CD1c-positive myeloid dendritic cell (primary cell): Measurements from ENCODE around the gene PARP1.
A peak's percentile ranks its signal among the peaks of the same experiment; 100 is the strongest.
"Not testable (repeated sequence)": the region's sequence is repeated elsewhere in the genome, so short reads cannot be mapped to it uniquely, and the experiment has no call there.

Experiments used
- DNase-seq: peaks from one replicate; pipeline ENCODE4 v3.0.0-alpha.2; 2016; ENCODE audit errors: extremely low spot score

The PARP1 gene

DNA sequence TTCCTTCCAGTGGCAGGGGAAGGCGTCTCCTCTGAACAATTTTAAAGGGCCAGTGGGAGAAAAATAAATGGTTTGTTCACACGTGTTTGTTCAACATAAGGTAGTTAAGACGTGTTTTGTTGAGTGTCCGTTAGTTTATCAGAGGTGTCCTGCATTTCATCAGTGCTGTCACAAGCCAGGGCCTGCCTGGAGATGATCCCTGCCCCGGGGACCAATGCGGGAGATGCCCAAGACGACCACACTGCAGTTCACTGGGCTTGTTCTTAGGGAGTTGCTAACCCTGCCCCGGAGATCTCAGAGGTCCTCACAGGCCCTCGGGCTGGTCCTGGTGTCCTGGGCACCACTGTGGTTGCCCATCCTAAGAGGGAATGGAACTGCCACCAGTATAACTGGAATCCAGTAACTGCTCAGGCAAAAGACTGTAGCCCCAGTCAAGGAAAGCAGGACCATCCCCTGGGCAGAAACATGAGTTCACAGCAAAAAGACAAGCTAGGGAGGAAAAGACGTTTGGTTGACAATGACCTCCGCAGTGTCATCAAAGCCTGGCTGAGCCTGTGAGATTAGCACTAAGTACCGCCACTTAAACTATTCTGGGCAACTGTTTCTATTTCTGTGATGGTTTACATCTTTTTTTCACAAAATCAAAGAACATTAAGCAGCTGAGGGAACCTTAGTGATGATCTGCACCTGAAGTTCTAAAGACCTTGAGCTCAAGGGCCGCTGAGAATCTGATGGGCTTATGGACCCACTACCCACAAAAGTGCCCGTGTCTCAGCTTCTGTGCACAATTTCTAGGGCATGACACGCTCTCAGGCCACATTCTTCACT, 54.0 kb downstream of the PARP1 start:
- DNase-seq, result no peak

DNA sequence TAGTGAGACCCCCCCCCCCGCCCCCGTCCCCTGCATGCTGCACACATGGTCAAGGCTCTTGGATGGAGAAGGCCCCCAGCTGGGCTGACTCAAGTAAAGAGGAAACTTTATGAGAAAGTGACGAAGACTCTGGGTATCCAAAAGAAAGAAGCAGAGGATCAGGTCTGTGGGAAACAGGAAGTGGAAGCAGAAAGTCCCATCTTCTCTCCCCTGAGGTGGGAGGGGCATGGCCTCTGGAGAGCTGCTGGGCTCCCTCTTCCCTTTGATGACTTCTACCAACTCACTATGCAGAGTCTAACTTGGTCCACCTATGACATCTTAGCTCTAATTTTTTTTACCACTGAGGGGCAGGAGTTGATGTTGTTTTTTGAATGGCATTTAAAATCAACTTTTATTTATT, 56.2 kb downstream of the PARP1 start:
- peak; percentile 48 for DNase-seq

DNA sequence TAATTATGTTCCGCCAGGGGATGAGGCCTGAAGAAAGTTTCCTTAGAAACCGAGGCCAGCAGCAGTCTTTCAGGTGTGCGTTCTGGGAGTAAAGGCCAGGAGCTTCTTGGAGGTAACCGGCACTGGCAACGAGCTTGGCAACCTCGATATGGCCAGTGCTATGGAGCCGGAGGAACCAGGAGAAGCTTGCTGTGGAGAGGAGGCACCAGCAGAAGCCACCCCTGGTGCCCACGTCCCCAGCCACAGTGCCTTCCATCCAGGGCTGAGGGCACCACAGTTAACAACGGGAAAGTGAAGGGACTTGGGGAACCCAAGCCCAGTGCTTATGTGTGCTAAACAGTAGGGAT, 57.4 kb downstream of the PARP1 start:
- DNase-seq, result no peak

DNA sequence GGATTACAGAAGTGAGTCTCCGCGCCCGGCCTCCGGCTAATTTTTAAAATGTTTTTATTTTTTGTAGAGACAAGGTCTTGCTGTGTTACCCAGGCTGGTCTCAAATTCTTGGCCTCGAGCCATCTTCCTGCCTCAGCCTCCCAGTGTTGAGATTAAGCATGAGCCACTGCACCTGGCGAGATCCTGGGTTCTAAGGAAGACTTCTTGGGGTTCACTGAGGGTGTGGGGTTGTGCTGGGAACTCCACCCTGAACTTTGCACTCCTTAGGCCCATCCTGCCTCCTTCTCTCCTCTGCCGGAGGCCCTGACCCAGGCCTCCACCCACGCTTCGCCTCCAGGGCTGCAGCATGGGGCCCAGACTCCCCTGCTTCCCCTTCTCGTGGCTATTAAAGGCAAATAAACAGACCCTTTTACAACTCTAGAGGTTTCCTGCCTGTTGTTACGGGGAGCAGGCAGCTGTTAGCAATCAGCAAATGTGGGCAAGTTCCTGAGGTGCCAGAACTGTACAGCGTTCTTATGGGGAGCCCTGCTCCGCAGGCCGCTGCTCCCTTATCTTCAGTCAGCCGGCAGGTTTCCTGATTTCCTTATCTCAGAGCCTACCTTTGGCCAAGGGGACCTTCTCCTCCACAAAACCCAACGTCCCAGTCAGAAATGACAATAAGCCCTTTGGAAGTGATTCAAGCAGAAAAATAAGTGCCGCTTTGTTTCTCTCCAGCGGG, 57.9 kb downstream of the PARP1 start:
- DNase-seq, result peak; percentile 58

DNA sequence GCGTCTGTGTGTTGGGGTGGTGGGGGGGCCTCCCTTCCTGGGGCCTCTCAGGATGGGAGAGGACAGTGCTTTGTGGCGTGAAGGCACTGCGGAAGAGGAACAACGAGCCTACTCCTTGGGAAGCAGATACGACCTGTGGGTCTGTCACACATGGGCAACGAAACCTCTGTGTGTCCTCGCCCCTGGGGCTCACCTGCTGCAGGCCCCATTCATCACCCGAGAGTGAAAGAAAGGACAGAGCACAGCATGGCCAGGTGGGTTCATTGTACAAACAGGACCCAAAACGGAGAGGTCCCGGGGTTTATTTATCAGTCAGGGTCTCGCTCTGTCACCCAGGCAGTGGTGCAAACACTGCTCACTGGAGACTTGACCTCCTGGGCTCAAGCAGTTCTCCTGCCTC, 58.8 kb downstream of the PARP1 start:
- DNase-seq, result no peak

DNA sequence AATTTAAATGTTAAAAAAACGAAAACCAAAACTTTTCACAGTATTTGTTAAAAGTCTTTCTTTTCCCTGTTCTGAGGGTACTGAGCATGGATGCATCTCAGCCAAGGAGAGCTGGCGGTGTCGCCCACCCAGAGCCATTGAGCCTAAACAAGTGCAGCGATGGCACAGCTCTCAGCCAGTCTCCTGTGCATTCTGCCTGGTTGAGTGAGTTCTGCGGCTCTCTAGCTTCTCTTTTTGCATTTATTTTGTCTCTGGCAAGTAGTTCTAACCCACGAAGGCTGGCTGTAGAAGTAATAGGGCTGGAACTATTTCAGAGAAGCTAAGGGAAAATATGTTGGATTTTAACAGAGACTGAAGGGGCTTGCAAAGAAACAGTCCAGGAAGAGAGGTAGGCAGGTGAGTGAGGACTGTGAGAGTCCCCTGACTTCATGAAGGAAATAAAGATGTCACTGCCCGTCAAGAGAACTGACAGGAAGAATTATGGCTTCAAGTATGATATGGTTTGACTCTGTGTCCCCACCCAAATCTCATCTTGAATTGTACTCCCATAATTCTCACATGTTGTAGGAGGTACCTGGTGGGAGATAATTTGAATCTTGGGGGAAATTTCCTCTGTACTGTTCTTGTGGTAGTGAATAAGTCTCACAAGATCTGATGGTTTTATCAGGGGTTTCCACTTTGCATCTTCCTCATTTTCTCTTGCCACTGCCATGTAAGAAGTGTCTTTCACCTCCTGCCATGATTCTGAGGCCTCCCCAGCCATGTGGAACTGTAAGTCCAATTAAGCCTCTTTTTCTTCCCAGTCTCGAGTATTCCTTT, 63.2 kb downstream of the PARP1 start:
- DNase-seq, result no peak

DNA sequence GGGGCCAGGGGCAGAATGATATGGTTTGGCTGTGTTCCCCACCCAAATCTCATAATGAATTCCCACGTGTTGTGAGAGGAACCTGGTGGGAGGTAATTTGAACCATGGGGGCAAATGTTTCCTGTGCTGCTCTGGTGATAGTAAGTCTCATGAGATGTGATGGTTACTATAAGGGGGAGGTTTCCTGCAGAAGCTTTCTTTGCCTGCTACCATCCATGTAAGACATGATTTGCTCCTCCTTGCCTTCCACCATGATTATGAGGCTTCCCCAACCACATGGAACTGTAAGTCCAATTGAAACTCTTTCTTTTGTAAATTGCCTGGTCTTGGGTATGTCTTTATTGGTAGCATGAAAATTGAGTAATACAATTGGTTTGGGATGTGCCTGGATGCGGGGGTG, 65.2 kb downstream of the PARP1 start:
- no peak for DNase-seq

DNA sequence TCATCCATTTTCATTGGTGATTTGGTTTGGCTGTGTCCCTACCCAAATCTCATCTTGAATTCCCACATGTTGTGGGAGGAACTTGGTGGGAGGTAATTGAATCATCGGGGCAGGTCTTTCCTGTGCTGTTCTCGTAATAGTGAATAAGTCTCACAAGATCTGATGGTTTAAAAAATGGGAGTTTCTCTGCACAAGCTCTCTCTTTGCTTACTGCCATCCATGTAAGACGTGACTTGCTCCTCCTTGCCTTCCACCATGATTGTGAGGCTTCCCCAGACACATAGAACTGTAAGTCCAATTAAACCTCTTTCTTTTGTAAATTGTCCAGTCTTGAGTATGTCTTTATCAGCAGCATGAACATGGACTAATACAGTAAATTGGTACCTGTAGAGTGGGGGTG, 67.8 kb downstream of the PARP1 start:
- DNase-seq, result not testable (repeated sequence)

DNA sequence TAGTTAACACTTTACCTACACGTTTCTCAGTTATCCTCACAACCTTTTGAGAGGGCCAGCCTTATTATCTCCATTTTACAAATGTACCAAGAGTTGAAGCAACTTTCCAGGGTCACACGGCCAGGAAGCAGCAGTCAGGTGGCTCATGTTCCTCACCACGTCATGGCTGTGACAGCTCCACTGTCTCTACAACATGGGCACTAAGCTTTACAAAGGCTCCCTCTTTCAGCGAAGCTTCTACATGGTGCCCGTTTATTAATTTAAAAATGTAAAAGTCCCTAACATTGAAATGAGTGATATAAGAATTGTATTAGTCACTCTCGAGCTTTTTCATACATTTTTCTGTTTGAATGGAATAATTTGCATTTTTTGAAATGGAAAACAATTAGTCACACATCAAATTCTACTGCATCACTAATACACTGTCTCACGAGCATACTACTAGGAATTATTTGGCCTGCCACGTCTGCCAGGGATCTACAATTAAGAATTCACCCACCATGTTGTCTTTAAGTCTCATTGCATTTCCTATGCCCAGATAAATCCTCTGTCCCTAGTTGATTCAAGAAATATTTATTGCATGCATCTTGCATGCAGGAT, 70.5 kb downstream of the PARP1 start:
- DNase-seq, result no peak

DNA sequence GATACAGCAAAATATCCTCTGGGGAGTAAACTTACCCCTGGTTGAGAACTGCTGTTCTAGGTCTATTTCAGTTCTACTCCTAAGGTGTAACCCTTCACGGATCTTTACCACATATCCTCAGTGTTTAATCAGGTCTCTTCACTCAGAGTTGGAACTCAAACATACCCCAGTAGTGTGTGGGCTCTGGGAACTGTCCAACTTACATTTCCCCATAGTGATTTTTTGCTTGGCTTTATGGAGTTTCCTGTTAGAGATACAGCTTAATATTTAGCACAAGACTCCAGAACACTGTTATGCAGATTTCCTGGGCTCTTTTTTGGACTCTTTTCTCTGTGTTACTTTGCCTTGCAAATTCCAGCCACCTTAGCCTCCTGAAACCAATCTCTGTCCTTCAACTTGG, 72.2 kb downstream of the PARP1 start:
- DNase-seq, result no peak

DNA sequence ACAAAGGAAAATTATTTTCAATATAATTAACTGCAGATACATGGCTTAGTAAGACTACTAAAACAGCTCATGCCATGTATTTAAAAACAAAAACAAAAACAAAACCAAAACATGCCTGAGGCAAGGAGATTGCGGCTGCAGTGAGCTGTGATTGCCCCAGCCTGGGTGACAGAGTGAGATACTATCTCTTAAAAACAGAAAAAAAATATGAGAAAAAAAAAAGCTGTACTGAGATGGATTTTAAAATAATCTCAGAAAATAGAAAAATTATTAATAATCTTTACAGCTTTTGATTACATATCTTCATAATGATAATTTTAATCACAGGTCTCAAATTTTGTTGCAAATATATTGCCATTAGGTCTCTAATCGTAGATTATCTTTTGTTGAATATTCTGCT, 74.9 kb downstream of the PARP1 start:
- no peak for DNase-seq

DNA sequence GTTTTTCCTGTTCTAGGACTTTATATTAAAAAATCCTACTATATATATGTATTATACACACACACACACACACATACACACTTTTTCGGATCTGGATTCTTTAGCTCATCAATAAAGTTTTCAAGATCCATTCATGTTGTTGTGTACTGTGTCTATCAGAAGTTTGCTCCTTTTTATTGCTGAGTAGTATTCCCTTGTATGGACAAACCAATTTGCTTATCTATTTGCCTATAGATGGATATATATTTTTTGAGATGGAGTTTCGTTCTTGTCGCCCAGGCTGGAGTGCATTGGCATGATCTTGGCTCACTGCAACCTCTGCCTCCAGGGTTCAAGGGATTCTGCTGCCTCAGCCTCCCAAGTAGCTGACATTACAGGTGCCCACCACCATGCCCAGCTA, 78.7 kb downstream of the PARP1 start:
- DNase-seq, result no peak

DNA sequence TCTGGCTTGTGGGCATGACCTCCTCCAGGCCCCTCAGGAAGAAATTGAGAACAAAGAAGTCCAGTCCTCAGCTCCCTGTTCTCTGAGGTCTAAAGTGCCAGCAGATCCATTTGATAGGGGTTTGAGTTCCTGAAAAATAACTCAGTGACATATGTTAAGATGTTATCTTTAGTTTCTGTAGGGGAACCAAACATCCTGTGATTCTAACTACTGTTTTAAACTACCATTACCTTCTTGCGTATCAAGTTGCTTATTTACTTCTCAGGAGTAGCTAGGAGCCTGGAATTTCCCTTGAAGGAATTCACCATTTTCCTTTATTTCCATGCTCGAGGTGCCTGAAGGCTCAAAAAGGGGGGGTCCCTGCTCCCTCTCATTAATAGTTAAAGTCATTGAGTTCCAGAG, 80.1 kb downstream of the PARP1 start:
- DNase-seq, result no peak

DNA sequence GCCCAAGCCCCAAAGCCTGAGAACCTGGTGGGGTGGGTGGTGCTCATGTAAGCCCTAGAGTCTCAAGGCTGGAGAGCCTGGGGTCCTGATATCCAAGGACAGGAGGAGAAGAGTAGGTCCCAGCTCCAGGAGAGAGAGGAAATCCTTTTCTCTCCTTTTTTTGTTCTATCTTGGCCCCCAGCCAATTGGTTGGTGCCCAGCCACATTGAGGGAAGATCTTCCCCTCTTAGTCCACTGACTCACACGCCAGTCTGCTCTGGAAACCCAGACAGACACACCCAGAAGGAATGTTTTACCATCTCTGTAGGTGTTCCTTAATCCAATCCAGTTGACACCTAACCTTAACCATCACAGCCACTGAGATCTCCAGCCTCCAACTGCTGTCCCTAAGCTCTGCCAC, 82.7 kb downstream of the PARP1 start:
- no peak for DNase-seq

DNA sequence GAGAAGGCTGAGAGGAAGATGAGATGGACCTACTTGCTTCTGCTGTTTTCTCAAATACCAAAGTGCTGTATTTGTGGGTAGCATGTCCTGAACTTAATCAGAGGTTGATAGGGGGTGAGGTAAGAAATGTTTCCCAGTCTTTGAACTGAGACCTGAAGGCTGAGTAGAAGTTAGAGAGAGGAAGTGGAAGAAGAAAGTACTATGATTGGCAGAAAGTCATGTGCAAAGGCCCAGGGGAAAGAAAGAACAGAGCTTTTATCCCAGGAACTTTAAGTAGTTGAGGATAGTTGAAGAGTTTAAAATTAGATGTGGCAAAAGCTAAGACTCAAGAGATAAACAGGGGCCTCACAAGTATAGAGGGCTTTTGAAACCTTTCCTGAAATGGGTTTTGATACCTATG, 83.4 kb downstream of the PARP1 start:
- no peak for DNase-seq

DNA sequence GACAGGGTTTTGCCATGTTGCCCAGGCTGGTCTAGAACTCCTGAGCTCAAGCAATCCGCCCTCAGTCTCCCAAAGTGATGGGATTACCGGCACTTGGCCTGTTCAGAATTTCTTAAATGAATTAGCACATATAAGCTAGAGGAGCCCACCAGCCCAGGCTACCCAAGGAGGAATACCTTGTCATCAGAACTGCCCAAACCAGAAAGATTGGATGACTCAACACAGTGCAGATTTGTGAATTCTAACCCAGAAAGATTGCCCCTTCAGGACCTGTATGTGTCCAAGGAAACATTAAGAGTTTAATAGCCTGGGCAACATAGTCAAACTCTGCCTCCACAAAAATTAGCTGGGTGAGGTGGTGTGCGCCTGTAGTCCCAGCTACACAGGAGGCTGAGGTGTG, 84.9 kb downstream of the PARP1 start:
- DNase-seq, result no peak

DNA sequence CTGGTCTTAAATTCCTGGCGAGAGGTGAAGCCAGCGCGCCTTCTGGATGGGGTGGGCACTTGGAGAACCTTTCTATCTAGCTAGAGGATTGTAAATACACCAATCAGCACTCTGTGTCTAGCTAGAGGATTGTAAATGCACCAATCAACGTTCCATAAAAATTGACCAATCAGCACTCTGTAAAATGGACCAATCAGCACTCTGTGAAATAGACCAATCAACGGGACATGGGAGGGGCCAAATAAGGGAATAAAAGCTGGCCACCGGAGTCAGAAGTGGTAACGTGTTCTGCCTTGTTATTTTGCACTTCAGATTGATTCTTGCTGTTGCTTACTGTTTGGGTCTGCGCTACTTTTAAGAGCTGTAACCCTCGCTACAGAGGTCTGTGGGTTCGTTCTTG, 87.0 kb downstream of the PARP1 start:
- DNase-seq, result no peak

DNA sequence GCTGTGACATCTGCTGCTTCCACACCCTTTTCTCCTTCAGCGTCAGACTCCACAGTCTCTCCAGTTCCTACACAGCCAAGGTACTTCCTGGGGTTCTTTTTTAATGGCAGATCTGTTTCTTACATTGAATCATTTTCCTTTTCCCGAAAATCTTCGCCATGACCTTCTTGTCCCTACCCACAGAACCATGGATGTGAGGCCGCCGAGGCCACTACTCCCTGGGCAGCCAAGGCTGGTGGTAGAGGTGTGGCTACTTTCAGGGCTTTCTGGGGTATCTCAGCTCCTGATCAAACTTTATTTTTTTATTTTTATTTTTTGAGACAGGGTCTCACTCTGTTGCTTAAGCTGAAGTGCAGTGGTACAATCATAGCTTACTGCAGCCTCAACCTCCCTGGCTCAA, 89.4 kb downstream of the PARP1 start:
- no peak for DNase-seq

DNA sequence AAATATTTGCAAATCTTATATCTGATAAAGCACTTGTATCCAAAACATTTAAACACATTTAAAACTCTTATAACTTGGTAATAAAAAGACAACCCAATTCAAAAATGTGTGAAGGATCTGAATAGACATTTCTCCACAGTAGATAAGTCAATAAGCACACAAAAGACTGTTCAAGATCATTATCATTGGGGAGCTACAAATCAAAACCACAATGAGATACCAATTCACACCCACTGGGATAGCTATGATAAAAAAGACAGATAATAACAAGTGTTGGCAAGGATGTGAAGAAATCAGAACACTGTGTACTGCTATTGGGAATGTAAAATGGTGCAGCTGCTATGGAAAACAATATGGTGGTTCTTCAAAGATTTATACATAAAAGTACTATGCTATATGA, 93.8 kb downstream of the PARP1 start:
- no peak for DNase-seq

DNA sequence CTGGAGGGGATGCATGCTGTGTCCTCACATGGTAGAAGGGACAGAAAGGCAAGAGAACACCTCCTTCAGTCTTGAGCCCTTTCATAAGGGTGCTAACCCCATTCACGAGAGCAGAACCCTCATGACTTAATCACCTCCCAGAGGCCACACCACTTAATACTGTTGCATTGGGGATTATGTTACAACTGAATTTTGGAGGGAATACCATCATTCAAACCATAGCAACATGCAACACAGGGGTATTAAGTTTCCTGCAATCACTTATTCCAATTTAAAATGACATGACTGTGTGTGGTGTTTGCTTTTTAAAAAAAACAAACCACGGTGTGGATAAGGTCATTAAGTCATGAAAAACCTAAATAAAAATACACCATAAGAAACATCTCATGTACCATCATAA, 95.8 kb downstream of the PARP1 start:
- no peak for DNase-seq

DNA sequence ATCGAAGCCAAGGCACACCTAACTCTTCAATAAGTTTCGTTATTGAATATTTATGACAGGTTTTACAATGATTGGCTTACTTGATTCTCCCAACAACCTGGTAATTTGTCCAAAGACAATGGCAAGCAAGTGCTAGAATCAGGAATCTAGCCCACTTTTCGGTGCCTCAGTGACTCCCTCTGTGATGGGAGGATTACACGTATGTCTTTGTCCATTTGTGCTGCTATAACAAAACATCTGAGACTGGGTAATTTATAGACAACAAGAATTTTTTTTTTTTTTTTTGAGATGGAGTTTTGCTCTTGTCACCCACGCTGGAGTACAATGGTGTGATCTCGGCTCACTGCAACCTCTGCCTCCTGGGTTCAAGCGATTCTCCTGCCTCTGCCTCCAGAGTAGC, 96.5 kb downstream of the PARP1 start:
- DNase-seq, result no peak
